Neural progenitor cell (in vitro differentiated cells): Measurements from ENCODE around the gene SLC6A7.
"Not testable (repeated sequence)": the region's sequence is repeated elsewhere in the genome, so short reads cannot be mapped to it uniquely, and the experiment has no call there.

Experiments
- EZH2 ChIP-seq: fragments of 200-600 bp; sonication (generic); IDR thresholded peaks from 2 replicates; pipeline ENCODE4 v1.6.1; 2017; ENCODE audit warnings: antibody characterized with exemption, mild to moderate bottlenecking, moderate library complexity
- EZH2phosphoT487 ChIP-seq: fragments of 200-600 bp; sonication (generic); IDR thresholded peaks from 2 replicates; pipeline ENCODE4 v1.6.1; 2017; ENCODE audit warnings: antibody characterized with exemption
- TF ChIP-seq, protein P1 (sequence below): fragments of 200-600 bp; sonication (generic); IDR thresholded peaks from 2 replicates; pipeline ENCODE4 v1.5.1; 2017; ENCODE audit warnings: antibody characterized with exemption, mild to moderate bottlenecking

DNA sequence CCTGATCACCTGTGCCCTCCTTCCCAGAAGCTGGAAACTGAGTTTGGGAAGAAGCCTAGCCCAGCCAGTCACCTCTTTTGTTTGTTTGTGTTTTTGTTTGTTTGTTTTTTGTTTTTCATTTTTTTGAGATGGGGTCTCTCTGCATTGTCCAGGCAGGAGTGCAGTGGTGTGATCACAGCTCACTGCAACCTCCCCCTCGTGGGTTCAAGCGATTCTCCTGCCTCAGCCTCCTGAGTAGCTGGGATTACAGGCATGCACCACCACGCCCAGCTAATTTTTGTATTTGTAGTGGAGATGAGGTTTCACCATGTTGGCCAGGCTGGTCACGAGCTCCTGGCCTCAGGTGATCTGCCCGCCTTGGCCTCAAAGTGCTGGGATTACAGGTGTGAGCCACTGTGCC is 43.8 kb downstream of the SLC6A7 start:
- not testable (repeated sequence) for TF ChIP-seq EZH2, EZH2phosphoT487
- TF ChIP-seq, protein P1, sequence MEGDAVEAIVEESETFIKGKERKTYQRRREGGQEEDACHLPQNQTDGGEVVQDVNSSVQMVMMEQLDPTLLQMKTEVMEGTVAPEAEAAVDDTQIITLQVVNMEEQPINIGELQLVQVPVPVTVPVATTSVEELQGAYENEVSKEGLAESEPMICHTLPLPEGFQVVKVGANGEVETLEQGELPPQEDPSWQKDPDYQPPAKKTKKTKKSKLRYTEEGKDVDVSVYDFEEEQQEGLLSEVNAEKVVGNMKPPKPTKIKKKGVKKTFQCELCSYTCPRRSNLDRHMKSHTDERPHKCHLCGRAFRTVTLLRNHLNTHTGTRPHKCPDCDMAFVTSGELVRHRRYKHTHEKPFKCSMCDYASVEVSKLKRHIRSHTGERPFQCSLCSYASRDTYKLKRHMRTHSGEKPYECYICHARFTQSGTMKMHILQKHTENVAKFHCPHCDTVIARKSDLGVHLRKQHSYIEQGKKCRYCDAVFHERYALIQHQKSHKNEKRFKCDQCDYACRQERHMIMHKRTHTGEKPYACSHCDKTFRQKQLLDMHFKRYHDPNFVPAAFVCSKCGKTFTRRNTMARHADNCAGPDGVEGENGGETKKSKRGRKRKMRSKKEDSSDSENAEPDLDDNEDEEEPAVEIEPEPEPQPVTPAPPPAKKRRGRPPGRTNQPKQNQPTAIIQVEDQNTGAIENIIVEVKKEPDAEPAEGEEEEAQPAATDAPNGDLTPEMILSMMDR, result not testable (repeated sequence)
